ENCODE results near the gene GSTO2. TPM values are rescaled to one million over a fixed set of nuclear protein-coding genes. Genes with fewer than 3 reads are reported as not detected.

GSTO2 gene
- total and polyA plus RNA-seq, 2 of the 13 experiments (the other 11 are each of a cell fraction or from before 2014, with no cell fraction given), result 2.1 to 7.9 TPM

GRCh38 chr10:104232613-104233102, 36.3 kb upstream of the GSTO2 start (continued):
- 0 out of 2 replicates have a peak, but pooled peaks have one; percentile 11 for TF ChIP-seq SMYD3 (CRISPR knock-in tag; IDR thresholded peaks at IDR 0.05)
- TF ChIP-seq RNF219 (CRISPR knock-in tag; IDR thresholded peaks at IDR 0.05), result no peak
- TF ChIP-seq XBP1 (CRISPR knock-in tag; IDR thresholded peaks at IDR 0.05), result no peak
- TF ChIP-seq ZNF737 (CRISPR knock-in tag; IDR thresholded peaks at IDR 0.05; ENCODE audit: borderline replicate concordance), result no peak
- no peak for TF ChIP-seq CREB3 (CRISPR knock-in tag; IDR thresholded peaks at IDR 0.05)
- no peak for TF ChIP-seq ZNF414 (CRISPR knock-in tag; IDR thresholded peaks at IDR 0.05)
- TF ChIP-seq ZBTB14 (CRISPR knock-in tag; IDR thresholded peaks at IDR 0.05), result no peak
- TF ChIP-seq BCL6 (CRISPR knock-in tag; IDR thresholded peaks at IDR 0.05), result peak; percentile 15; the same call in 1 of the 2 replicates
- TF ChIP-seq ZNF432 (CRISPR knock-in tag; IDR thresholded peaks at IDR 0.05; ENCODE audit: borderline replicate concordance), result no peak
- no peak for TF ChIP-seq ZBTB4 (CRISPR knock-in tag; IDR thresholded peaks at IDR 0.05; ENCODE audit: borderline replicate concordance)
- TF ChIP-seq TFE3 (CRISPR knock-in tag; IDR thresholded peaks at IDR 0.05), result no peak
- no peak for TF ChIP-seq CBX2 (IDR thresholded peaks at IDR 0.05; ENCODE audit: low read depth, low read length)
- no peak for TF ChIP-seq CBX2 (CRISPR knock-in tag; IDR thresholded peaks at IDR 0.05; ENCODE audit: low read depth)
- no peak for TF ChIP-seq ZNF296 (CRISPR knock-in tag; conservative IDR thresholded peaks at IDR 0.05)
- no peak for TF ChIP-seq TRAFD1 (CRISPR knock-in tag; IDR thresholded peaks at IDR 0.05; ENCODE audit: borderline replicate concordance)
- TF ChIP-seq KAT8 (CRISPR knock-in tag; IDR thresholded peaks at IDR 0.05), result no peak
- TF ChIP-seq SNAPC2 (CRISPR knock-in tag; IDR thresholded peaks at IDR 0.05), result no peak
- TF ChIP-seq SSRP1 (CRISPR knock-in tag; IDR thresholded peaks at IDR 0.05), result no peak
- no peak for TF ChIP-seq PRPF4 (IDR thresholded peaks at IDR 0.05; ENCODE audit: low read depth, low read length, poor library complexity, severe bottlenecking)

Measured in HepG2 (cell line).